GM12878 (cell line): ENCODE data around the gene PRC1. TPM values are rescaled to one million over a fixed set of nuclear protein-coding genes. Genes with fewer than 3 reads are reported as not detected.

Source experiments
- ATAC-seq: fragments of 200-7000 bp; cut with Tn5 transposase; 3 replicates; pipeline ENCODE4 v1.9.1; 2020; ENCODE audit warnings: mild to moderate bottlenecking, moderate library complexity
- BruUV-seq: library from RNA; stranded (reverse); fragments of 400-500 nt; replicated peaks from 2 replicates; lab custom pipeline; 2021; lab: Mats Ljungman, UMichigan
- CTCF ChIA-PET: fragments of 300-600 bp; sonication (Branson Sonifier 250); formaldehyde crosslinking; extraction: SDS; loops from one replicate; lab custom pipeline; 2021; ENCODE audit warnings: inconsistent platforms; lab: Yijun Ruan, JAX
- POLR2A ChIA-PET: fragments of 350-600 bp; formaldehyde crosslinking; extraction: SDS; loops from one replicate; lab custom pipeline; 2021; ENCODE audit warnings: inconsistent platforms; lab: Charles Lee
- RAD21 ChIA-PET: fragments of 300-600 bp; sonication (Branson Sonifier 250); formaldehyde crosslinking; loops from one replicate; lab custom pipeline; 2023; ENCODE audit warnings: antibody characterized with exemption; ENCODE audit not compliant: unreplicated experiment; lab: Charles Lee
- SMC1A ChIA-PET: fragments of 300-600 bp; sonication (Branson Sonifier 250); formaldehyde crosslinking; loops from one replicate; lab custom pipeline; 2023; ENCODE audit not compliant: unreplicated experiment, uncharacterized antibody; lab: Charles Lee
- DNase-seq: peaks from one replicate; pipeline ENCODE4 v3.0.0-alpha.2; 2011; ENCODE audit warnings: low read depth, low spot score
- FAIRE-seq: peaks from 3 replicates; lab custom pipeline; 2011; peaks lifted over from hg19 to GRCh38; lab: Jason Lieb, UNC
- H2AFZ ChIP-seq: 2 replicates; pipeline ENCODE4 v1.6.0; 2011; ENCODE audit warnings: low read depth, low read length, control low read depth; ENCODE audit not compliant: control insufficient read depth
- H3K27ac ChIP-seq: 2 replicates; pipeline ENCODE4 v1.5.1; 2011; ENCODE audit warnings: control low read depth; ENCODE audit not compliant: control insufficient read depth, insufficient read depth
- H3K27me3 ChIP-seq, 2 experiments: replicated peaks in 1 of 2; 2 replicates each; pipeline versions ENCODE4 v1.6.0 to v1.6.1; 2011; ENCODE audit warnings: low read length in 1 of 2; ENCODE audit not compliant: control insufficient read depth in 2 of 2, insufficient read depth in 2 of 2
- H3K36me3 ChIP-seq, 2 experiments: 2 replicates each; pipeline ENCODE4 v1.5.1; 2011; ENCODE audit warnings: low read length in 1 of 2; ENCODE audit not compliant: control insufficient read depth in 2 of 2, insufficient read depth in 2 of 2
- H3K4me1 ChIP-seq: 2 replicates; pipeline ENCODE4 v1.6.1; 2011; ENCODE audit warnings: mild to moderate bottlenecking, low read length, moderate library complexity, mixed read lengths; ENCODE audit not compliant: control insufficient read depth, insufficient read depth
- H3K4me2 ChIP-seq: 2 replicates; pipeline ENCODE4 v1.6.0; 2011; ENCODE audit warnings: control low read depth; ENCODE audit not compliant: control insufficient read depth, insufficient read depth
- H3K4me3 ChIP-seq: fragments of 200-600 bp; sonication (generic); 2 replicates; pipeline ENCODE4 v1.5.1; 2016
- H3K79me2 ChIP-seq: 2 replicates; pipeline ENCODE4 v1.6.0; 2011; ENCODE audit warnings: low read length; ENCODE audit not compliant: control insufficient read depth, insufficient read depth
- H3K9ac ChIP-seq: 2 replicates; pipeline ENCODE4 v1.8.0; 2011; ENCODE audit warnings: low read length, control low read depth, mixed read lengths; ENCODE audit not compliant: control insufficient read depth, insufficient read depth
- H3K9me3 ChIP-seq: replicated peaks from 3 replicates; pipeline ENCODE4 v1.5.1; 2011; ENCODE audit warnings: mild to moderate bottlenecking, low read length; ENCODE audit not compliant: control insufficient read depth, insufficient read depth
- H4K20me1 ChIP-seq: 2 replicates; pipeline ENCODE4 v1.6.0; 2011; ENCODE audit not compliant: control insufficient read depth, insufficient read depth
- BHLHE40 ChIP-seq, 2 experiments: fragments of 450-650 bp in 1 of 2; IDR thresholded peaks; 2 replicates each; pipeline ENCODE4 v1.6.1; 2011 to 2017; ENCODE audit warnings: low read depth in 2 of 2, borderline replicate concordance in 1 of 2, improper control_type of control experiment in 1 of 2, low read length in 1 of 2, mild to moderate bottlenecking in 1 of 2
- ETV6 ChIP-seq, 2 experiments: fragments of 450-650 bp in 1 of 2; IDR thresholded peaks in 1 of 2; conservative IDR thresholded peaks in 1 of 2; 2 replicates each; pipeline ENCODE4 v1.6.1; 2014; ENCODE audit warnings: antibody characterized with exemption in 1 of 2, borderline replicate concordance in 1 of 2, low read depth in 1 of 2, mild to moderate bottlenecking in 1 of 2, moderate library complexity in 1 of 2
- EZH2 ChIP-seq: IDR thresholded peaks from 2 replicates; pipeline ENCODE4 v1.6.1; 2012; ENCODE audit warnings: low read depth, mild to moderate bottlenecking, control low read depth, inconsistent platforms, low read length, borderline replicate concordance; ENCODE audit not compliant: control insufficient read depth
- HDAC6 ChIP-seq: fragments of 200-600 bp; sonication (generic); IDR thresholded peaks from one replicate; pipeline ENCODE4 v1.8.0; 2017; ENCODE audit warnings: antibody characterized with exemption; ENCODE audit not compliant: unreplicated experiment
- WGBS: methylation state at CpG from one replicate; pipeline ENCODE4 v1.1.6; 2016; ENCODE audit warnings: low lambda C conversion rate; ENCODE audit not compliant: insufficient replicate concordance, insufficient coverage; ENCODE audit errors: missing lambda C conversion rate; 5-methylcytosine and 5-hydroxymethylcytosine counted together
- in situ Hi-C: fragments of 300-500 bp; cut with MboI; formaldehyde crosslinking; loops from 9 replicates; pipeline ENCODE4 v1.14.3; 2018; ENCODE audit warnings: mixed read lengths
- intact Hi-C: fragments of 100-400 bp; cut with micrococcal nuclease; formaldehyde crosslinking; loops from one replicate; pipeline ENCODE4 v1.14.2; 2022; ENCODE audit not compliant: unreplicated experiment
- polyA plus RNA-seq, 11 experiments: library from polyadenylated mRNA; depleted of rRNA in 4 of 11; unstranded in 6 of 11; stranded (reverse) in 5 of 11; fragments of >200 nt; fragmentation: Nextera tagmentation in 4 of 11; fragmentation: Illumina TruSeq in 1 of 11; extraction: Ambion mirVana in 4 of 11; extraction: Trizol in 1 of 11; gene quantifications; 1 replicate in 1 of 11; 2 replicates in 10 of 11; pipeline versions ENCODE4 v1.2.1 to v1.2.3, GENCODE V29; 2011 to 2016; ENCODE audit warnings: inconsistent platforms in 2 of 11, missing spikeins in 2 of 11, low read depth in 1 of 11
- total RNA-seq, 4 experiments: library from RNA; depleted of rRNA in 3 of 4; stranded (reverse); fragments of >200 nt in 3 of 4; fragmentation: Illumina TruSeq in 1 of 4; extraction: Trizol in 1 of 4; gene quantifications; 2 replicates each; pipeline versions ENCODE4 v1.2.1 to v1.2.3, GENCODE V29; 2013 to 2021

PRC1 gene
- total and polyA plus RNA-seq, 10 of the 15 experiments (the other 5 are each of a cell fraction or from before 2014, with no cell fraction given) = 100 to 241 (median 131) TPM

GRCh38 chr15:90936823-90937222 lies 57.5 kb downstream of the PRC1 start:
- H3K36me3 ChIP-seq = peaks cover 4 to 16% of the 10 kb centered on the region in 2 experiments; a peak in 3 of 4 replicates
- no peaks in the 10 kb centered on the region for H3K9me3 ChIP-seq
- H3K4me2 ChIP-seq = 0 out of 2 replicates have a peak overlapping the region, but pooled peaks have one; percentile 18
- no peak overlapping the region for H3K4me3 ChIP-seq
- ChIA-PET RAD21 (interaction anchor here (0.8 to 4.3 kb wide), 3 partner anchors 18 to 458 kb away, joined by 3 to 16 read pairs (median 7); partner anchors contain the start of gene RCCD1), CTCF (interaction anchor here (1.0 to 18.1 kb wide), 4 partner anchors 19 to 113 kb away, joined by 3 to 480 read pairs (median 39); partner anchors contain the start of genes MAN2A2 and RCCD1), POLR2A (interaction anchor here (0.6 kb wide), 1 partner anchor 35 kb away, joined by 6 read pairs; no protein-coding TSS in a partner anchor), SMC1A (interaction anchor here (1.7 to 9.2 kb wide), 2 partner anchors 36 to 43 kb away, joined by 4 to 225 read pairs; partner anchors contain the start of gene MAN2A2)
- intact Hi-C loops = loop anchor here (10.0 kb wide), 1 partner anchor 82 kb away; no protein-coding TSS in a partner anchor
- no peak overlapping the region for H2AFZ ChIP-seq
- ATAC-seq (no peak), FAIRE-seq (no peak), DNase-seq (no peak)
- no peak overlapping the region for H3K27ac ChIP-seq
- no TSS peak for BruUV-seq
- TF ChIP-seq ETV6 (conservative IDR thresholded peaks at IDR 0.05 in 1 of 2, IDR thresholded peaks at IDR 0.05 in 1 of 2; ENCODE audit: borderline replicate concordance in 1 of 2, low read depth in 1 of 2) = no peak
- no peak for TF ChIP-seq HDAC6
- no peak for TF ChIP-seq EZH2
- TF ChIP-seq BHLHE40 (IDR thresholded peaks at IDR 0.05; ENCODE audit: borderline replicate concordance in 1 of 2, low read depth in 2 of 2, low read length in 1 of 2) = no peak
- peaks cover 15% of the 10 kb centered on the region for H3K79me2 ChIP-seq
- in situ Hi-C loops = no loop called here
- H3K4me1 ChIP-seq = peaks cover 22% of the 10 kb centered on the region
- 100% methylated on average over 1 of the region's 1 CpG for WGBS
- H3K27me3 ChIP-seq = no peaks in the 10 kb centered on the region
- no peaks in the 10 kb centered on the region; the same call in 1 of the 2 replicates for H4K20me1 ChIP-seq
- H3K9ac ChIP-seq = no peak overlapping the region
